HepG2 (cell line): ENCODE results near the gene GATA5. TPM values are rescaled to one million over a fixed set of nuclear protein-coding genes. Genes with fewer than 3 reads are reported as not detected.

Experiments
- CTCF ChIP-seq: sonication (generic); formaldehyde crosslinking; IDR thresholded peaks from 2 replicates; pipeline ENCODE4 v1.5.0; 2020; ENCODE audit warnings: mild to moderate bottlenecking, missing genetic modification reagents, moderate library complexity
- HNF4G ChIP-seq, 2 experiments: sonication (generic) in 1 of 2; formaldehyde crosslinking in 1 of 2; IDR thresholded peaks; 2 replicates each; pipeline versions ENCODE4 v1.4.0 to v1.6.1; 2011 to 2020; ENCODE audit warnings: borderline replicate concordance in 2 of 2, low read depth in 2 of 2, mild to moderate bottlenecking in 2 of 2, low read length in 1 of 2, missing genetic modification reagents in 1 of 2, moderate library complexity in 1 of 2
- HNRNPL ChIP-seq: fragments of 200-400 bp; formaldehyde crosslinking; IDR thresholded peaks from 2 replicates; pipeline ENCODE4 v1.6.1; 2017; ENCODE audit warnings: mild to moderate bottlenecking, low read depth, low read length
- HOXD1 ChIP-seq: sonication (generic); formaldehyde crosslinking; IDR thresholded peaks from 2 replicates; pipeline ENCODE4 v1.5.0; 2020; ENCODE audit warnings: missing genetic modification reagents
- MAX ChIP-seq: IDR thresholded peaks from 2 replicates; pipeline ENCODE4 v1.6.1; 2012; ENCODE audit warnings: inconsistent platforms
- MTA1 ChIP-seq: sonication (generic); formaldehyde crosslinking; IDR thresholded peaks from 2 replicates; pipeline ENCODE4 v1.4.0; 2020; ENCODE audit warnings: missing genetic modification reagents, mild to moderate bottlenecking, borderline replicate concordance
- NFAT5 ChIP-seq: sonication (generic); formaldehyde crosslinking; IDR thresholded peaks from 2 replicates; pipeline ENCODE4 v1.4.0; 2020; ENCODE audit warnings: missing genetic modification reagents
- NFKB2 ChIP-seq: sonication (generic); formaldehyde crosslinking; IDR thresholded peaks from 2 replicates; pipeline ENCODE4 v1.4.0; 2020; ENCODE audit warnings: missing genetic modification reagents, borderline replicate concordance
- RAD21 ChIP-seq: fragments of 450-650 bp; formaldehyde crosslinking; IDR thresholded peaks from 2 replicates; pipeline ENCODE4 v1.5.0; 2020; ENCODE audit warnings: mild to moderate bottlenecking
- RXRA ChIP-seq: sonication (generic); formaldehyde crosslinking; IDR thresholded peaks from 2 replicates; pipeline ENCODE4 v1.5.1; 2020; ENCODE audit warnings: missing genetic modification reagents
- ZNF746 ChIP-seq: sonication (generic); formaldehyde crosslinking; IDR thresholded peaks from 2 replicates; pipeline ENCODE4 v1.8.0; 2022; ENCODE audit warnings: mild to moderate bottlenecking, missing genetic modification reagents
- ZNF883 ChIP-seq: sonication (generic); formaldehyde crosslinking; IDR thresholded peaks from 2 replicates; pipeline ENCODE4 v1.5.1; 2020; ENCODE audit warnings: mild to moderate bottlenecking, missing genetic modification reagents; ENCODE audit errors: not compliant biosample characterization
- polyA plus RNA-seq, 8 experiments: library from polyadenylated mRNA; depleted of rRNA in 3 of 8; stranded (reverse) in 7 of 8; unstranded in 1 of 8; fragments of >200 nt; fragmentation: Illumina TruSeq in 4 of 8; extraction: Trizol in 4 of 8; gene quantifications; 2 replicates each; pipeline versions ENCODE4 v1.2.1 to v1.2.3, GENCODE V29; 2011 to 2016; ENCODE audit warnings: low read depth in 4 of 8, missing spikeins in 1 of 8, mixed read lengths in 1 of 8; ENCODE audit not compliant: insufficient read depth in 1 of 8
- total RNA-seq, 5 experiments: library from RNA; depleted of rRNA; stranded (reverse); fragments of >200 nt; fragmentation: Illumina TruSeq; extraction: Trizol; gene quantifications; 2 replicates each; pipeline ENCODE4 v1.2.3, GENCODE V29; 2016; ENCODE audit warnings: low read depth in 1 of 5

The GATA5 gene
- total and polyA plus RNA-seq, 2 of the 13 experiments (the other 11 are each of a cell fraction or from before 2014, with no cell fraction given) = 0.12 to 0.20 TPM

- TF ChIP-seq CTCF (CRISPR knock-in tag) (peak; percentile 48), NFAT5 (CRISPR knock-in tag) (peak; percentile 48; the same call in 1 of the 2 replicates), HNRNPL (peak; percentile 74; the same call in 1 of the 2 replicates), NFKB2 (CRISPR knock-in tag) (peak; percentile 54; the same call in 1 of the 2 replicates), HOXD1 (no peak), HNF4G (IDR thresholded peaks at IDR 0.05; ENCODE audit: borderline replicate concordance, low read depth, low read length) (peak; percentile 41; the same call in 1 of the 2 replicates), HNF4G (CRISPR knock-in tag; IDR thresholded peaks at IDR 0.05; ENCODE audit: borderline replicate concordance, low read depth) (no peak), MTA1 (CRISPR knock-in tag) (peak; percentile 81; the same call in 1 of the 2 replicates), RXRA (peak; percentile 78), ZNF883 (peak; percentile 45), ZNF746 (CRISPR knock-in tag) (0 out of 2 replicates have a peak, but pooled peaks have one; percentile 24), RAD21 (CRISPR knock-in tag) (peak; percentile 34; the same call in 1 of the 2 replicates), MAX (peak; percentile 54; the same call in 1 of the 2 replicates)
Measured at GRCh38 chr20:62449951-62450691, 25.7 kb downstream of the GATA5 start (continued).
